HEK293T (cell line): Measurements from ENCODE around the gene MGAM2.

Experiments
- ARNT ChIP-seq: fragments of 450-650 bp; IDR thresholded peaks from 2 replicates; pipeline ENCODE4 v1.6.1; 2017; ENCODE audit warnings: mild to moderate bottlenecking
- BHLHE40 ChIP-seq: fragments of 450-650 bp; IDR thresholded peaks from 2 replicates; pipeline ENCODE4 v1.6.1; 2016; ENCODE audit warnings: mild to moderate bottlenecking, moderate library complexity, borderline replicate concordance
- CTBP1 ChIP-seq: fragments of 450-650 bp; IDR thresholded peaks from 2 replicates; pipeline ENCODE4 v1.6.1; 2016; ENCODE audit warnings: borderline replicate concordance
- FOXM1 ChIP-seq: fragments of 450-650 bp; IDR thresholded peaks from 2 replicates; pipeline ENCODE4 v1.6.1; 2017; ENCODE audit warnings: mild to moderate bottlenecking, borderline replicate concordance
- SP1 ChIP-seq: fragments of 450-650 bp; IDR thresholded peaks from 2 replicates; pipeline ENCODE4 v1.6.1; 2017

DNA sequence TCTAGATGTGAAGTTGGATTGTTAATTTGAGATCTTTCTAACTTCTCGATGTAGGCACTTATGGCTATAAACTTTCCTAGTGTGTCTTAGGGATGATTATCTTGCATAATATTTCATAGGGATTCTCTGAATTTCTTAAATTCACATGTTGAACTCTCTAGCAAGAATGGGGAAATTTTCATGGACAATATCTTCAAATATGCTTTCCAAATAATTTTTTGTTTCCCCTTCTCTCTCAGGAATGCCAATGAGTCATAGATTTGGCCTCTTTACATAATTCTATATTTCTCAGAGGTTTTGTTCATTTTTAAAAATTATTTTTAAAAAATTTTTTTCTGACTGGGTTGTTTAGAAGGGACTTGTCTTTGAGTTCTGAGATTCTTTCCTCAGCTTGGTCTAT is 68.9 kb downstream of the MGAM2 start:
- TF ChIP-seq CTBP1 (no peak), ARNT (no peak), SP1 (no peak), FOXM1 (no peak), BHLHE40 (no peak)
